K562 (cell line): ENCODE measurements around the gene RNU6-9. TPM values are rescaled to one million over a fixed set of nuclear protein-coding genes. Genes with fewer than 3 reads are reported as not detected.

Experiments used
- BCOR ChIP-seq: fragments of 450-650 bp; IDR thresholded peaks from 2 replicates; pipeline ENCODE4 v1.6.1; 2016
- KDM1A ChIP-seq, 2 experiments: fragments of 450-650 bp; IDR thresholded peaks; 2 replicates each; pipeline ENCODE4 v1.6.1; 2016; ENCODE audit warnings: mild to moderate bottlenecking in 2 of 2
- PTTG1 ChIP-seq: fragments of 450-650 bp; IDR thresholded peaks from 2 replicates; pipeline ENCODE4 v1.6.1; 2016; ENCODE audit warnings: low read depth, mild to moderate bottlenecking, missing genetic modification characterization, missing compliant biosample characterization
- PURB ChIP-seq: sonication (generic); formaldehyde crosslinking; IDR thresholded peaks from 2 replicates; pipeline ENCODE4 v1.9.0; 2021; ENCODE audit warnings: low read depth, mild to moderate bottlenecking, missing genetic modification reagents
- RBM25 ChIP-seq: fragments of 200-400 bp; formaldehyde crosslinking; IDR thresholded peaks from 2 replicates; pipeline ENCODE4 v1.6.1; 2018; ENCODE audit warnings: low read length, low read depth, moderate library complexity; ENCODE audit not compliant: severe bottlenecking
- SLC30A9 ChIP-seq: fragments of 250-450 bp; sonication (Bioruptor Pico); IDR thresholded peaks from 2 replicates; pipeline ENCODE4 v1.8.0; 2022; ENCODE audit warnings: mild to moderate bottlenecking, moderate library complexity
- ZNF318 ChIP-seq, 2 experiments: fragments of 450-650 bp; IDR thresholded peaks; 2 replicates each; pipeline ENCODE4 v1.6.1; 2016; ENCODE audit warnings: mild to moderate bottlenecking in 2 of 2, borderline replicate concordance in 1 of 2, low read depth in 1 of 2, moderate library complexity in 1 of 2
- polyA plus RNA-seq, 8 experiments: library from polyadenylated mRNA; depleted of rRNA in 4 of 8; stranded (reverse) in 5 of 8; unstranded in 3 of 8; fragments of >200 nt; fragmentation: Nextera tagmentation in 2 of 8; fragmentation: Illumina TruSeq in 1 of 8; extraction: Ambion mirVana in 2 of 8; extraction: Trizol in 1 of 8; gene quantifications; 2 replicates each; pipeline versions ENCODE4 v1.2.1 to v1.2.3, GENCODE V29; 2011 to 2014; ENCODE audit warnings: inconsistent platforms in 1 of 8, missing spikeins in 1 of 8
- total RNA-seq, 7 experiments: library from RNA; depleted of rRNA in 6 of 7; stranded (reverse); fragments of >200 nt in 6 of 7; fragmentation: Illumina TruSeq in 2 of 7; extraction: Trizol in 2 of 7; gene quantifications; 2 replicates each; pipeline versions ENCODE4 v1.2.1 to v1.2.3, GENCODE V29; 2011 to 2021; ENCODE audit warnings: low replicate concordance in 1 of 7

The RNU6-9 gene
- total and polyA plus RNA-seq, 9 of the 15 experiments (the other 6 are each of a cell fraction or from before 2014, with no cell fraction given), result not detected

DNA sequence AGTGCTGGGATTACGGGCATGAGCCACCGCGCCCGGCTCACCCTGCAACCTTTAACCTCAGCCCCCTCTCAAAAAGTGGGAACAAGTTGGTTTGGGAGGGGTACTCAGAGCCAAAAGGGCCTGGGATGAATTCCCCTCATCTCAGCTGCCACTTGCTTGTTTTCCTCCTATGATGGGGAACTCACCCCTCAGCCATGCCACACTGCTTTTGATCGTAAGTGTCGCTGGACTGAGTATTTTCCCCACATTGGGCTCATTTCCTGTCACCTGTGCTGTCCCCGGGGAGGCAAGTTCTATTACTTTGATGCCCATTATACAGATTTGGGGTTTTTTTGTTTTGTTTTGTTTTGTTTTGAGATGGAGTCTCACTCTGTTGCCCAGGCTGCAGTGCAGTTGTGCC is 13.2 kb downstream of the RNU6-9 start (continued):
- no peak for TF ChIP-seq ZNF318 (IDR thresholded peaks at IDR 0.05; ENCODE audit: borderline replicate concordance in 1 of 2, low read depth in 1 of 2)
- no peak for TF ChIP-seq PURB (CRISPR knock-in tag)
- TF ChIP-seq BCOR, result peak; percentile 77
- TF ChIP-seq KDM1A (IDR thresholded peaks at IDR 0.05), result peak in 1 of 2 experiments; percentile 30; a peak in 1 of 4 replicates
- no peak for TF ChIP-seq SLC30A9 (CRISPR knock-in tag)
- no peak for TF ChIP-seq PTTG1
- TF ChIP-seq RBM25, result peak; percentile 54
